ENCODE data around the gene TMEM178B.

DNA sequence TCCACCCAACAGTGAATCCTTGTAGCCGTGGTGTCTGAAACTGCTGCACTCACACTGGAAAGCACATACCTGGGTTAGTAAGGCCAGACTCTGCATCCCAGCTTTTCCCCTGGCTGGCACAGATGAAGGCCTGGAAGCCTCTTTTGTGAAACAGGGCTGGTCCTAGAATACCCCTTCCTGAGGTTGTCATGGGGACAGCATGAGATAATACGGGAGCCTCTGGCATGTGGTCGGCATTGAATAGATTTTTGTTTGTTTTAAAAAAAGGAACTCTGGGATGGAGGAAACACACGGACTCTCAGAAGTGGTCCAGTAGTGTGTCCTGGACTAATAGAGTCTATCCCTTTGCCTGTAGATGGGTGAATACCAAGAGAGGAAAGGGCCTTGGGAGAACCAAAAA is 129.7 kb downstream of the TMEM178B start:
- TF ChIP-seq, protein P1, sequence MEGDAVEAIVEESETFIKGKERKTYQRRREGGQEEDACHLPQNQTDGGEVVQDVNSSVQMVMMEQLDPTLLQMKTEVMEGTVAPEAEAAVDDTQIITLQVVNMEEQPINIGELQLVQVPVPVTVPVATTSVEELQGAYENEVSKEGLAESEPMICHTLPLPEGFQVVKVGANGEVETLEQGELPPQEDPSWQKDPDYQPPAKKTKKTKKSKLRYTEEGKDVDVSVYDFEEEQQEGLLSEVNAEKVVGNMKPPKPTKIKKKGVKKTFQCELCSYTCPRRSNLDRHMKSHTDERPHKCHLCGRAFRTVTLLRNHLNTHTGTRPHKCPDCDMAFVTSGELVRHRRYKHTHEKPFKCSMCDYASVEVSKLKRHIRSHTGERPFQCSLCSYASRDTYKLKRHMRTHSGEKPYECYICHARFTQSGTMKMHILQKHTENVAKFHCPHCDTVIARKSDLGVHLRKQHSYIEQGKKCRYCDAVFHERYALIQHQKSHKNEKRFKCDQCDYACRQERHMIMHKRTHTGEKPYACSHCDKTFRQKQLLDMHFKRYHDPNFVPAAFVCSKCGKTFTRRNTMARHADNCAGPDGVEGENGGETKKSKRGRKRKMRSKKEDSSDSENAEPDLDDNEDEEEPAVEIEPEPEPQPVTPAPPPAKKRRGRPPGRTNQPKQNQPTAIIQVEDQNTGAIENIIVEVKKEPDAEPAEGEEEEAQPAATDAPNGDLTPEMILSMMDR (IDR thresholded peaks at IDR 0.05) = no peak
- no peak for TF ChIP-seq POLR2A (IDR thresholded peaks at IDR 0.05)

Measured in thyroid gland (tissue), 4 donors.